ENCODE data around the gene ADTRP.

Gene ADTRP, protein sequence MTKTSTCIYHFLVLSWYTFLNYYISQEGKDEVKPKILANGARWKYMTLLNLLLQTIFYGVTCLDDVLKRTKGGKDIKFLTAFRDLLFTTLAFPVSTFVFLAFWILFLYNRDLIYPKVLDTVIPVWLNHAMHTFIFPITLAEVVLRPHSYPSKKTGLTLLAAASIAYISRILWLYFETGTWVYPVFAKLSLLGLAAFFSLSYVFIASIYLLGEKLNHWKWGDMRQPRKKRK

DNA sequence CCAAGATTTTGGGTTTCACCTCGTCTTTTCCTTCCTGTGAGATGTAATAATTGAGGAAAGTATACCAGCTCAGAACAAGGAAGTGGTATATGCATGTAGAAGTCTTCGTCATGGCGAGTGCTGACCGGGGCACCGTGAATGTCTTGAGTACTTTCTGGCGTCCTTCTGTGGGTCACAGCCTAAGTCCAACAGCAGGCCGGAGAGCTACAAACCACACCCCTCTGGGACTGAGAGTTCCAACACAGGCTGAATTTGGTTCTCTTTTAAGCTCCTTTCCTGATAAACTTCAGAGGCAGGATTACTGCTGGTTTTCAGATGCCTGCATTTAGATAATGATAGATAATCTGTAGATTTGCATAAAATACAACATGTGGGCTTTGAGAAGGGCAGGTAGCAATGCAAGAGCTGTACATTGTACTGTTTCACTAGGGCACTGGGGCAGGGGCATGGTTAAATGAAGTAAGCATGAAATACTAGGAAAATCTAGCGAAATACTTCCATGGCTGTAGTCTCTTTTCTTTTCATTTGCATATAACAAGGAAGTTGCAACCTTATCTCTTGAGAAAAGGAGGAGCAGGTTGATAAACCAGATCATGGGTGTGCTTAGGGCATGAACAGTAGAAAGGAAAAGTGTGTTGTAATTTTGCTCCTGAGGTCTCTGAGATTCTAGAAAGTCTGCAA lies at the start of gene ADTRP:
Gene ADTRP (minus strand): TSS at position 156 of the 681 bp plus-strand sequence. CDS start 44 bp downstream, at position 112.
- no peak for DNase-seq (ENCODE audit: low read depth in 2 of 2)

DNA sequence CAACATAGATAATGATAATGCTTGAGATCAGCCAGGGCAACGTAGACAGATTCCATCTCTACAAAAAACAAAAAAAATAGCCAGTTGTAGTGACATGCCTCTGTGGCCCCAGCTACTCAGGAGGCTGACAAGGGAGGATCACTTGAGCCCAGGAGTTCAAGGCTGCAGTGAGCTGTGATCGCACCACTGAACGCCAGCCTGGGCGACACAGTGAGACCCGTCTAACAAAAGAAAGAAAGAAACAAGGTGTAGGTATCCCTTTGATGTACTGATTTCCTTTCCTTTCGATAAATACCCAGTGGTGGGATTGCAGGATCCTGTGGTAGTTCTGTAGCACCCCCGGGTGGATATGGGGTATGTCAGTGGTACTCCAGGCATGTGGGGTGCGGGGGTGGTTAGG lies 48.2 kb upstream of the ADTRP start:
- DNase-seq (ENCODE audit: low read depth in 2 of 2), result no peak

DNA sequence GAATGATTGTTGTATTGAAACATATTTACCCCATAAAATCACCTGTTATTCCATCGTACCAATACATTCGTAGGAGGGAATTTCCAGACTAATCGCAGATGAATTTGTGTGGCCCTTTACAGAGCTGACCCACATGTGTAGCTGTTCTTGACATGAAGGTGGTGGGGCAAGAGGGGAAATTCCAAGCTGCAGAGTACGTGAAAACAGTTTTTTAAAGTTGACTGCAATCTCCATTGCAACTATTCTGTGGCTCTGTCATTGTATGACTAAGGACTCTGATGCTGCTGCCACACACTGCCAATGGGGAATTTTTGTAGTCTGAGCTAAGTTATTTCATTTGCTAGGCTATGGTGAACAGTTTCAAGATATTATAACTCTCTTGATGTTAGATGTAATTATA lies 46.4 kb upstream of the ADTRP start:
- DNase-seq (ENCODE audit: low read depth in 2 of 2), result no peak

DNA sequence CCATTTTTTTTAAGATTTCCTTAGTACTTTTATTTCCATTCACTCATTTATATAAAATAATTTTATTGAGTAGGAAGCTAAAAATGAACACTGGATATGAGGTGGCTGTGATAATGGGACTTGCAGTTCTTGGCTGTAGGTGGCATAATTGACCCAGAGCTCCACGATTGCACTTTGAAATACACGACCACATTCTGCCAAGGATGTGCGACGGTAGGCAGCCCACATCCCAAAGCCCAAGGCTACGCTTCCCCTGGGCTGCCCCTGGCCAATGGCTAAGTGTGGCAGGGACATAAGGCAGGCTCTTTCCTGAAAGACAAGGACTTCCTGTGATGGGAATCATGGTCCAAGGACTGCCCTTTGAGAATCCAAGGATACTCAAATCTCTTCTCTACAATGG lies 43.7 kb upstream of the ADTRP start:
- DNase-seq (ENCODE audit: low read depth in 2 of 2), result no peak

DNA sequence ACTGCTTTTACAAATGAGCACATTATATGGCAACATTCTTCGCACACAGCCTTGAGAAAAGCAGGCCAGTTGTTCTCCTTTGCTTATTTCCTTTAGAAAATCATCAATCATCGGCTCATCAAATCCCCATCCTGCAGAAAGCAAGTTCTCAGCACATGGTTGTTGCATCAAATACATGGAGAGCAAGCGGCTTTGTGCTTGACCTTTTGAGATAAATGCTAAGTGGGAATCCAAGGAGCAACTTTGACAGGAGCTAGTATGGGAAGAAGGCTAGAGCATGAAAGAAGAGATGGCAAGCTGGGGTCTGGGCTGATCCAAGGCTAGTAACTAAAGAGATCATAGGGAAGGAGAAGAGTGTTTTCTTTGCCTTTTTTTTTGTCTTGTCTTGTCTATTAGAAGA lies 43.2 kb upstream of the ADTRP start:
- DNase-seq (ENCODE audit: low read depth in 2 of 2), result no peak

DNA sequence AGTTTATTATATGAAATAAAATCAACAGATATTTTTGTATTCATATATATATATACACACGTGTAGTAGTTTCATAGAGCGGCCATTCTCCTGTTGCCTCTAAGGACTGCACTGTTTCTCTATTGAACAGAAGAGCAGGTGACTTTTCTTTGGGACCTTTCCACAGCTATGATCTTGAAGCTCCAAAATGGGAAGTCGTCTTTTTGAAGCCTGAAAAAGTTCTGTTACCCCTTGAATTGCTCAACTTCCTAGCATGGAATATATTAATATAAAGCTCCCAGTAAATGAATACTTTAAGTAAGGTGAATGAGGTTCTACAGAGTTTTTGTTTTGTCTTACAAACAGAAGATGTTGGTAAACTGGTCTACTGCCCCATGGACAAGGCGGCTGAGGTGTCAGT lies 42.2 kb upstream of the ADTRP start:
- no peak for DNase-seq (ENCODE audit: low read depth in 2 of 2)

DNA sequence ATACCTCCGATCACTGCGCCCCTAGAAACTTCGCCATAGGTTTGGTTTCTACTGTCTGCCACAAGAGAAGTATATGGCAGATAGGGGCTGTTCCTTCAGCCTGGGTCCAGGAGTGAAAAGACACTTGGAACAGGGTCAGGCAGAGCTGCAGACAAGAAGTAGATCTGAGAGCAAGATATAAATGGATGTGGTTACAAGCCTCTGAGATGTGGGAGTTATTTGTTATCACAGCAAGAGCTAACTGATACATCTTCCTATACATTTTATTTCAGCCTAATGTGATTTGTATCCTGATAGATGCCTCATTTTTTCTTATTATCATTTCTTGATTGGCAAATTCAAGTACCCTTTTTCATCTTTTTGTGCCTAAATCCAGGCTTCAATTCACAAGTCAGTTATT lies 40.9 kb upstream of the ADTRP start:
- DNase-seq (ENCODE audit: low read depth in 2 of 2), result no peak

DNA sequence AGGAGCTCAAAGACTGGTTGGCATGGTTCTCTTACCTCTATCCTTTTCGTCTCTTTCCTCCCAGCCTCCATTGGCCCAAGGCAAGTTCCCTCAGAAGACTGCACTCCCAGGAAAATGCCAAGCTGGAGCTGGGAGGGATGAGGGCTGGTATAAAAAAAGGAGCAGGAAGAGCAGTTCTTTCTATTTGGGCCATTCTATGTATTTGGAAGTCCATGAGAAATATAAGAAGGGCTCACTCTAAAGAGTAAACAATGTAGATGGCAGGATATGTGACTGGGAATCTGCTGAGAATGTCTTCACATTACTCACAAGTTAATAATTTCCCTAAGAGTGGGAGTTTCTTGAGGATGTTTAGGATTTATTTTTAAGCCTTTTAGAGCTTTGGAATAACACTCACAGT lies 36.6 kb upstream of the ADTRP start:
- no peak for DNase-seq (ENCODE audit: low read depth in 2 of 2)

DNA sequence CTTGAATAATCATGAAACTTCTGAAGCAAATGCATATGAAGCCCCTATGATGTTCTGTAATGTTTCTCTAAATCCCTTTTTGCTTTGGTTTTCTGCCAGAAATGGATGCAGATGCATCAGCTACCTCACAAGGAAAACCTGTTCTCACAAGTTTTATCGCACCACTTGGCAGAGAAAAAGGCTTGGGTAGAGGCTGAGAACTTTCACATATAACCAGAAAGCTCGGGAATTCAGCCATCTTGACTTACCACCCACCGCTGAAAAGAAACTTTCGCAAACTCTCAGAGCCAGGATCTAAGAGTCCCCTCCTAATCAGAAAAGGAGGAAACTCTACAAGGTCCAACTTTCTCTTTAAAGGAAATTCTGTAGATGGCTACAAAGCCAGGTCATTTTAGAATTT lies 36.2 kb upstream of the ADTRP start:
- DNase-seq (ENCODE audit: low read depth in 2 of 2), result no peak

DNA sequence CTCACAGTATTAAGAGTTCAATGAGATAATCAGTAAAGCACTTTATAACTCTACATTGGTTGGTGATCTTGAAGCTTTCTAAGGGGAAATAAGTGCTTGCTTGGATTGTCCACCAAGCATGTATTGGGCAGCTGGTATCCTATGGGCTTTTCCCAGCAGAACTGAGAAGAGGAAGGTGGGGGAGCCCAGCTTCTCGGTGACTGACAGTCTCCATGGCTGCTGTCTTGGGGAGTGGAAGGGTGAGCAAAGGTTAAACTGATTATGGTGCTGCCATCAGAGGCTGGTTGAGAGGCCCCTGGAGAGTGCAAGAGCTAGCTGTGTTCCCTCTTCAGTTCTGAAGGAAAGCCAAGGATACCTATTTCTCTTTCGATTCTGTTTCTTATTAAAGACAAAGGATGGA lies 35.5 kb upstream of the ADTRP start:
- no peak for DNase-seq (ENCODE audit: low read depth in 2 of 2)

DNA sequence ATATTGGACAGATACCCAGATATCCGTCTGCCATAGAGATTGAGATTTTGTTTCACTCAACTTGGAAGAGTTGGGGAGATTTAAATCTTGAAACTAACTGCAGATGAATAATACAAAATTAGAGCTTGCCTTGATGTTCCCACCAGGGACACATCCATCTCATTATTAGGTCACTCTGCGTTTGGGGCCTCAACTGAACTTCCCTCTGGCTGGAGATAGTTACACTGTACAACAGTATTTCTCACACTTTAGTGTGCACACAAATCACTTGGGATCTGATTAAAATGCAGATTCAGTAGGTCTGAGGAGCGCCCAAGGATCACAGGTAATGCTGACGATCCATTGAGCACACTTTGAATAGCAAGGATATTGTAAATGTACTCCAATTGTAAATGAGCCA lies 35.0 kb upstream of the ADTRP start:
- no peak for DNase-seq (ENCODE audit: low read depth in 2 of 2)

DNA sequence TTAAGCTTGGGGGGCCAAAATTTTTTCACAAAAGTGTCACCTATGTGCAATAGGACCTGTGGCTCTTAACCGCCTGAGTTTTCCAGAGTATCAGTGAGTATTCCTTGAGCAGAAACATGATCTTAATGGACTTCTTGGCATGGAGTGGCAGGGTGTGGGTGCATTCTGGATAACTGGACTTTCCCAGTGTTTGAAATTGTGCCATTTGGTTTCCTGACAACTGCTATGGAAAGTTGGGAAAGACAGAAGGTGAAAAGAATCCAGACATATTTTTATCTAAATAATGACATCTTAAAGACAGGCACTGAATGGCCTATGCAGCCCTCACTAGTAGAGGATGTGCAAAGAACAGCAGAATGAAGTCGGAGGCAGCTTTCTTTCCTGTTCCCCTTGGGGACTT lies 34.3 kb upstream of the ADTRP start:
- no peak for DNase-seq (ENCODE audit: low read depth in 2 of 2)

DNA sequence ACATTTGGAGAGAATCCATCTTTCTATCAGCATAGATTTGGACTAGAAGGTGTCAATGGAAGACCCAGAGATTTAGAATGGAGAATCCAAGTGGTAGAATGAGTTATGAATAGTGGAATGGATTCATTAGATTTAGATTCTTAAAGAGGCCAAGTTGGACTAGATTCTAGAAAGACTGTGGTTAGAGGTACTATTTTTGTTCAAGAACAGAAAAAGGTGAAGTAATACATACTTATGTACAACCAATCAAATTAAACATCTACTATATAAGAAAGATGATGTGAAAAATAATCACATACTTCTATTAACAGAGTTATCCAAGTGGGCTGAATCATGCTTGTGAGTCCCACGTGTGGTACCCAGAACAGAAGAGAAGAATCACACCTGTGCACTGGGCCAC lies 33.8 kb upstream of the ADTRP start:
- no peak for DNase-seq (ENCODE audit: low read depth in 2 of 2)

DNA sequence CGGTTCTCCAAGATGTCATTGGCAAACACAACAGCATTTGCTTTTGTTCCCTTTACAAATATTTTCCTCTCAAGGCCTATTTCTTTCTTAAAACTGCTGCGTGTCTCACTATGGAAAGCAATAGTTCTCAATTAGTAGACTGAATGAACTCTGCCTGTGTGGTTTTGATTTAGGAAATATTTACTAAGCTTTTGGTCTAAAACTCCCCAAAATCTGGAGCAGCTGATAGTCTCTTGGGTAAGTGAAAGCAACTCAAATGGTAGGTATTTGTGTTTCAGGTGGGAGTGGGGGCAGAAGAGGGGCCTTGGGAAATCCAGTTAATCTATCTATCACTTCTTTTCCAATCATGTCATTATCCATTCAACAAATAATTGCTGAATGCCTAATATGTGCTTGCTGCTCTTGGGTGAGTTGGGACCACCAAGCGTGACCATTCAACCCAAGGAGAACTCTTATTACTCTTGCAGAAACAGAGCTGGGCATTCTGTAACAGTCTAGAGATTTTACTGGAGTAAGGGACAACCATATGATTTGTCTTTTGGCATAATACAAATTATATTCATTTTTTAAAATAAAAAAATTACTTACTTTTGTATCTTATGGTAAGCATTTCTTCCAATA lies 33.2 kb upstream of the ADTRP start:
- DNase-seq (ENCODE audit: low read depth in 2 of 2), result no peak

DNA sequence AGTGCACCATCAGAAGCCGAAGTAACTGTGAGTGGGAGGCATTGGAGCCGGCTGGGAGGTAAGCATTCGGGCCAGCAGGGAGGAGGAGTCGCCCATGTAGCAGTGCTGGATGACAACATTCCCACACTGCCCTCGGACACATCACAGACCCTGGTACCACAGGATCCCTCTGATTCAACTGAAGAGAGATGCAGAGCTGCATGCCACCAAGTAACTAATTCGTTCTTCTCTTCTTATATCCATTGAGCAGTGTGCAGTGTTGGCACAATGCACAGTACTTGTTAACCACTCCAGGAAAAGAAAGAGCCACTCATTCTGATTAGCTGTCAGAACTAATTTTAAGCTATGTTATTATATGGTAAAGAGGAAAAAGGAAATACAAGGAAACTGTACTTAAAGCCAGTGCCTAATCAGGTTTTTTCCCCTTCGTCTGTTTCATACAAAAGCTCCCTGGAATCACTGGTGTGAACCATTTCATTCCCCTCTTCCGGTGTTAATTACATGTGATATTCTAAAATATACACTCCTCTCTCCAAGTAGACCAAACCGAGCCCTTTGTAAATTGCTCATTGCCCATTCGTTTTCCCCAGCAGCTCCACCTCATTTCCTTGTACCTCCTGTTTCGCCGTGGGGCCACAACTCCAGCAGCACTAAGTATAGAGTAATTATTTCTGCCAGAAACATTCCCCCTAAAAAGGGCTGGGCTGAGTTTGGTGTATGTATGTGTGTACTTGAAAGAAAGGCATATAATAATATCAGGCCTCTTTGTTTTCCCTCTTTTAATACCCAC lies 32.4 kb upstream of the ADTRP start:
- no peak for DNase-seq (ENCODE audit: low read depth in 2 of 2)

DNA sequence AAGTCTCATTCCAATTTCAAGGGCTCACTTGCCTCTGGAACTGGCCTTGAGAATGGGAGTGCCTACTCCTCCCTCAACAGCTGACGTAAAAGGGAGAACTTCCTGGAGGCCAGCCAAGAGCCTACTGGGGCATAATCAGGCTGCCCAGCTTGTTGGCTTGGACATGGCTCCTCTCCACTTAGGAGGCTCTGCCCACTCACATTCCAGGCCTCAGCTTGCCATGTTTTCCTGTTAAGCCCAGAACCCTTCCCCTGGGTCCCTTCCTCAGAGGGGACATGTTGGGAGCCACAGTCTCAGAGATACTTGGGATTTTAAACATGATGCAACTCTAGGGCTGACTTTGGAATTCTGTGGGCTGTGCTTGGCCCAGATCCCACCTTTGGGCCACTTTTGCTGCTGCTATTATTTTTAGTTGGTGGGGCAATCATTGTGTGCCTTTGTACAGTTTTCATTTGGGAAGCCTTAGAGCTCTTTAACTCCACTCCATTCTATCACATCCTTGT lies 31.5 kb upstream of the ADTRP start:
- DNase-seq (ENCODE audit: low read depth in 2 of 2), result no peak

DNA sequence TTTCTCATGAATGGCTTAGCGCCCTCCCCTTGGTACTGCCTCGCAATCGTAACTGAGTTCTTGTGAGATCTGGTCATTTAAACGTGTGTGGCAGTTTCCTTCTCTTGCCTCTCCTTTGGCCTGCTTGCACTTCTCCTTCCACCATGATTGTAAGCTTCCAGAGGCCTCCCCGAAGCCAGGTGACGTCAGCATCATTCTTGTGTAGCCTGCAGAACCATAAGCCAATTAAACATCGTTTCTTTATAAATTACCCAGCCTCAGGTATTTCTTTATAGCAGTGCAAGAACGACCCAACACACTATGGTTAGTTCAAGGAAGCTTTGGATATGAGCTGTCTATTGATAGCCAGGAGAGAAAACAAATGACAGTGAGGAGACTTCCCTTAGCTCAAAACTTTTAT lies 29.5 kb upstream of the ADTRP start:
- no peak for DNase-seq (ENCODE audit: low read depth in 2 of 2)

DNA sequence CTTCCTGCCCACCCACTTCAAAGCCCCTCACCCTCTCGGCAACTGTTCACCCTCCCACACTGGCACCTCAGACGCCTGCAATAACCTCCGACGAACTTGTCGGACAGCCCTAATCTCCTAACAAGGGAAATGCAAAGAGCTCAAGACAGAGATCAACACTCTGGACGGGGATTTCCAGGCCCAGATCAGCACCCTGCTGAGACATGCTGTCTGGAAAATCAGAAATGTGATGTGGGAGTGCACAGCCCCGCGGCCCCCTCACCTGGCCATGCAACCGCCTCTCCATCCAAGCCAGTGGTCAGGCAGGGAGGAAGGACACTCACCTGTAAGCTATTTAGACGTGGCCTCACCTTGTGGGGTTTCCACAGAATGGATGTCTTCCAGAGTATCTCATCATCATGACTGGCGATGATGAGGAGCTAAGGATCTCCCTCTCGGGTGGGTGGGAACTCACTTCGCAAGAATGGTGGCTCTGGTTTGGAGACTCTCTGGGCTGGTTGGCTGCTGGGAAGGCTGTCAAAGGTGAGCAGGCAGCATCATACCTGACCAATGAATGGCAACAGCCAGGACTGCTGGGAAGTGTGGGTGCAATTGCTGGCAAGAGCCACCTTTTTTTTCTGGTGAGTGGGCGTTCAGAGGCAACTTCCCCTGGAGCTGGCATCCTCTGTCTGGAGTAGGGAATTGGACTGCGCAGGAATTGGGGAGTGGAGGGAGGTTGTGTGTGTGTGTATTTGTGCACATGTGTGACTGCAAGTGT lies 28.1 kb upstream of the ADTRP start:
- DNase-seq (ENCODE audit: low read depth in 2 of 2), result no peak

DNA sequence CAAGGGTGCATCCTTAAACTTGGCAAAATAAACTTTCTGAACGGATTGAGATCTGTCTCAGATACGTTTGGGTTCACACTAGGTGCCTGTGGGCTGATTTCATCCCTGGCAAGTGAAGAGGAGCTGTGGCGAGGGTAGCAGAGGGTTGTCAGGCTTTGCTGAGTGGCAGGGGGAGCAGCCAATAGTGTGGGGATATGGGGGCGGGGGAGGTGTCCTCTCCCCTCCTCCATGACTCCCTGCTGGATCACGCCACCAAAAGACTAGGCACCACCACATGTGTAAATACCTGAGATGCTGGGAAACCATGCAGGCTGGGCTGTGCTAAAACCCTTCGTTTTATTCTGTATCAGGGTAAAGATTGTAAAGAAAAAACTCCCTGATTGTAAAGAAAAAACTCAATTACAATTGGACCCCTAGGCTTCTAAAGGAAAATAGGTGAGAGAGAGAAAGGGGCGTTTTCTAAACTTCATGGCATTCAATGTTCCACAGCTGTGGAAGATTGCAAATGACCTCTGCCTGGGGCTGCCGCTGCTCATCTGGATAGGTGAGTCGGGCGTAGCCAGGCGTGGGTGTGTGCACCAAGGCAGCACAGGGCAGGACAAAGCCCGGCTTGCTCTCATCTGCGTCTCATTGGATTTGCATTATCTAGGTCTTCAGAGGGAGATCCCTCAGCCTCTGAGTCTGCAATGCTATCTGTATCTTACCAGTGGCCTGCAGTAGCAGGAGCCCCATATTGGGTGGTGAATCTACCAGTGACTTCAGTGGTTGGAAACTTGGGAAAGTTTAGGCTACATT lies 26.9 kb upstream of the ADTRP start:
- DNase-seq (ENCODE audit: low read depth in 2 of 2), result no peak

DNA sequence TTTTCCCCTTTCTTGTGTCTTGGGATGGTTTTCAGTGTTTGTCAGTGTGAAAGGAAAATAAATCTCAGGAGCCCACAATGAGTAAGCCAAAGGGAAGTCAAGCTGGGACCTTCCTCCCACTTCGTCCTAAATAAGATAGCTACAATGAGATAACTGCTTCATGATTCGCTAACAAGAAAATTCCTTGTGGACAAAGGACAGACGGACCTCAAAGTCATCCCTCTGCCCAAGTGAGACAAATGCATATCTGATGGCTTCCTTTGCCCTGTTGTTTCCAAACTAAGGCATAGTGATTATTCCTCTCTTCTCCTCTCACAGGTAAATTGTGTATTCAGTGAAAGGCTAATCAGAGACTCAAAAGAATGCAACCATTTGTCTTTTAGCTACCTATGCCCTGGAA lies 26.1 kb upstream of the ADTRP start:
- no peak for DNase-seq (ENCODE audit: low read depth in 2 of 2)

DNA sequence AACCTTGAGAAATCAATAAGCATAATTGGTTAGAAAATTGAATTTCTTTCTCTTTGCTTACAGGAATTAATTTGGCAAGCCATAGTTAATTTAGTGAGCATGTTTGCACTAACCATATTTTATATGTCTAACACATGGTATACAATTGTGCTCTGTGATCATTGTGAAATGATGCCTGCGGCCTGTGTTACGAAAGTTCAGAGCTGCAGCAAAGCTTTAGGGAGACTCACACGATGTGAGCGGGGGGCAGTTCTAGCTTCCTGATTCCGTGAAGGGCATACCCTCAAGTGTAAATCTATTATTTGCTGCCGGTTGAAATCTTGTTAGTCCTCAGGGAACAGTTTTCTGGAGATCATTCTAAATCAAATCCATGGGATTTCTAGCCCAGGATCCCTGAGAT lies 25.5 kb upstream of the ADTRP start:
- no peak for DNase-seq (ENCODE audit: low read depth in 2 of 2)

Data from stimulated activated CD8-positive, alpha-beta memory T cell treated with anti-CD3 and anti-CD28 coated beads, Interleukin-7, amount 100 ng/mL, for 4 hours (primary cell).